HG03565 (cell line): ENCODE results near the gene PRR20D.
"Not testable (repeated sequence)": the region's sequence is repeated elsewhere in the genome, so short reads cannot be mapped to it uniquely, and the experiment has no call there.

ENCODE experiments used
- ATAC-seq: cut with Tn5 transposase; IDR thresholded peaks from one replicate; pipeline ENCODE4 v1.9.1; 2021; ENCODE audit warnings: mild to moderate bottlenecking, moderate library complexity; ENCODE audit not compliant: unreplicated experiment

PRR20D gene

DNA sequence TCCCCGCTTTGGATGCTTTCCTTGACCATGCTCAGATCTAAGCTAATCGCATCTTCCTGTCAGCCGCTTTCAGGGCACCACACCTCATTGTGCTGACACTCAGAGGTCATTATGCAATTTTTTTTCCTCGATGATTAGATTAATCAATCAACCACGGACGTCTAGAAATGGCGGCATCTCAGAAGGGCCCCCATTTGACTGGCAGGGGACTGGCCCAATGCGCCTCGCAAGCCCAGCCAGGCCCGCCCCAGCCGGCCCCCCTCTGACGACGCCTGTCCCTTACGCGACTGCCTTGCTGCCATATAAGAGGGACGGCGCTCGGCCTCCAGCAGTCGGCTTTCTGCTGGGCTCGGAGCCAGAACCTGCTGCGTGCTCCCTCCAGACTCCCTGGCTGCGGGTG is at the start of gene PRR20D:
TSS of gene PRR20D (plus strand) at position 301 of the 400 bp plus-strand sequence. CDS start 387 bp downstream, outside the sequence.
- ATAC-seq = not testable (repeated sequence)

- ATAC-seq = no peak
Observed at GRCh38 chr13:57114945-57115344, 45.5 kb upstream of the PRR20D start.

DNA sequence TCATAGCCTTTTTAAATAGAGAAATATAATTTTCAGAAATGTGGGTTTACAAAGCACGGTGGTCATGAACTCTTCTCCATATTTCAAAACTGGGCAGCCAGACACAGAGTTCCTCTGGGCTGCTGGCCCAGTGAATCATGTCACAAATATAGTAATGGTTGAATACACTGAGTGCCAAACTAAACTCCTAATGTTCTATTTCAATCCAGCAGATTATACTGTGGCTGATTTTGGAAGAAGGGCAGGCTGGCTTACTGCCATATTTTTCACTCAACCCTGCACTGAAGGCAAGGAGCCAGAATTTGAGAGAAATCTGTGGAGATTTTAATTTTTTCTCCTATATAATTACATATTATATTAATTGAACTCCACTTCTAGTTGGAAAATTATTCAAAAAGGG is 36.8 kb upstream of the PRR20D start:
- no peak for ATAC-seq

DNA sequence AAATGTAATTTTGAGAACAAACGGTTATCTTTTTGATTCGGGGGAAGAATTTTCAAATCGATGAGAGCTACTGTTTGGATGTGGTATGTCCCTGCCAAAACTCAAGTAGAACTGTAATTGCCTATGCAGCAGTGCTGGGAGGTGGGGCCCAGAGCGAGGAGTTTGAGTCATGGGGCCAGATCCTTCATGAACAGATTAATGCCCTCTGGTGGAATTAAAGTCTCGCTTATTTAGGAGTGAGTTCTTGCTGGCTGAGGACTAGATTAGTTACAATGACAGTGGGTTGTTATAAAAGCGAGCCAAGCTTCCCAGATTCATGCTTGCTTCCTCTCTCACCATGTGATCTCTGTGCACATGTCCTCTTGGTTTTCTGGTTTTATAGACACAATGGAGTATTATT is 31.5 kb upstream of the PRR20D start:
- ATAC-seq = no peak

GRCh38 chr13:57136093-57136492 is 24.3 kb upstream of the PRR20D start:
- ATAC-seq = no peak

GRCh38 chr13:57137585-57137984 is 22.8 kb upstream of the PRR20D start:
- ATAC-seq = no peak

DNA sequence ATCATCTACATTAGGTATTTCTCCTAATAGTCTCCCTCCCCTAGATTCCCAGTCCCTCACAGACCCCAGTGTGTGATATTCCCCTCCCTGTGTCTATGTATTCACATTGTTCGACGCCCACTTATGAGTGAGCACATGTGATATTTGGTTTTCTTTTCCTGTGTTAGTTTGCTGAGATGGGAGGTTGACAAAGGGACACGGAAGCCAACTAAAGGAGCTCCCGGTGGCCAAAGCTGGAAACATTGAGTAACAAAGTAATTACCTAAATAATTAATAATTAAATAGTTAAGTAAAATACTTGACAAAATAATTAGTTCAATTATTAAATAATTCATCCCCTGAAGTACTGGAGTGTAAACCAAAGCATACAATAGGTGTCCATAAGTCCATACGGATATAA is 21.4 kb upstream of the PRR20D start:
- ATAC-seq = no peak

DNA sequence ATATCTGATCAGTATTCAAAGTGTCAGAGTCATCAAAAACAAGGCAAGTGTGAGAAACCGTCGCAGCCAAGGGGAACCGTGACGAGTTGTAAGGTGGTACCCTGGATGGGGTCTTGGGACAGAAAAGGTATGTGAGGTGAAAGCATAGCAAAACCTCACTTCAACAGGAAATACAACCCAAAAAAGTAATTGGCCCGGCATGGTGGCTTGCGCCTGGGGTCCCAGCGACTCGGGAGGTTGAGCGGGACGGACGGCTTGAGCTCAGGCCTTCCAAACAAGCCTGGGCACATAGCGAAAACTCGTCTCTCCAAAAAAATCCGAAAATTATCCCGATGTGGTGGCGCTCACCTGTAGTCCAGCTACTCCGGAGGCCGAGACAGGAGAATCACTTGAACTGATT is 20.7 kb upstream of the PRR20D start:
- not testable (repeated sequence) for ATAC-seq

- not testable (repeated sequence) for ATAC-seq
Observed at GRCh38 chr13:57140235-57140968, 20.0 kb upstream of the PRR20D start, which contains the start of gene PRR20A. Gene PRR20A, plus strand, starts transcription at chr13:57140918. Its CDS starts 387 bp downstream, at chr13:57141305.

DNA sequence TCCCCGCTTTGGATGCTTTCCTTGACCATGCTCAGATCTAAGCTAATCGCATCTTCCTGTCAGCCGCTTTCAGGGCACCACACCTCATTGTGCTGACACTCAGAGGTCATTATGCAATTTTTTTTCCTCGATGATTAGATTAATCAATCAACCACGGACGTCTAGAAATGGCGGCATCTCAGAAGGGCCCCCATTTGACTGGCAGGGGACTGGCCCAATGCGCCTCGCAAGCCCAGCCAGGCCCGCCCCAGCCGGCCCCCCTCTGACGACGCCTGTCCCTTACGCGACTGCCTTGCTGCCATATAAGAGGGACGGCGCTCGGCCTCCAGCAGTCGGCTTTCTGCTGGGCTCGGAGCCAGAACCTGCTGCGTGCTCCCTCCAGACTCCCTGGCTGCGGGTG is 13.2 kb upstream of the PRR20D start, which contains the start of gene PRR20B:
TSS of gene PRR20B (plus strand) at position 301 of the 400 bp plus-strand sequence. CDS start 387 bp downstream, outside the sequence.
- ATAC-seq = not testable (repeated sequence)

DNA sequence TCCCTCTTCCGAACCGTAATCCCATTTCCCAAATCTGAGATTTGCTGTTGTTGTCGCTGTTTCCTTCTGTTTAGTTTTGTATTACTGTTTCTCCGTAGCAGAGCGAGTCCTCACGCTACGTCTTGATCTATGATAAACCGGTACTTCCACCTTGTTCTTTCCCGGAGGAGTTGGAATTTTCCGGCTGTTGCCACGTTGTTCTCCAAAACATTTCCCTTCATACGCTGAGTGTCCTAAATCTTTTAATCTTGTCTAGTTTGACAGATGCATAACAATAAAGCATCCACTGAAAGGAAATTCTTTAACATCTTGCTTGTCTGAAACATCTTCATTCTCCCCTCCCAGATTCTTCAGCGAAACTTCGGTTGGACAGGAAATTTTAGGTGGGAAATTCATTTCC is 12.3 kb upstream of the PRR20D start:
- ATAC-seq = not testable (repeated sequence)

- ATAC-seq = not testable (repeated sequence)
Observed at GRCh38 chr13:57153761-57154160, 6.7 kb upstream of the PRR20D start, which contains the start of gene PRR20C. Gene PRR20C, plus strand, starts transcription at chr13:57154061. Its CDS starts 387 bp downstream, at chr13:57154448.

DNA sequence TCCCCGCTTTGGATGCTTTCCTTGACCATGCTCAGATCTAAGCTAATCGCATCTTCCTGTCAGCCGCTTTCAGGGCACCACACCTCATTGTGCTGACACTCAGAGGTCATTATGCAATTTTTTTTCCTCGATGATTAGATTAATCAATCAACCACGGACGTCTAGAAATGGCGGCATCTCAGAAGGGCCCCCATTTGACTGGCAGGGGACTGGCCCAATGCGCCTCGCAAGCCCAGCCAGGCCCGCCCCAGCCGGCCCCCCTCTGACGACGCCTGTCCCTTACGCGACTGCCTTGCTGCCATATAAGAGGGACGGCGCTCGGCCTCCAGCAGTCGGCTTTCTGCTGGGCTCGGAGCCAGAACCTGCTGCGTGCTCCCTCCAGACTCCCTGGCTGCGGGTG is 6.5 kb downstream of the PRR20D start, which contains the start of gene PRR20E:
TSS of gene PRR20E (plus strand) at position 301 of the 400 bp plus-strand sequence. CDS start 387 bp downstream, outside the sequence.
- ATAC-seq = not testable (repeated sequence)

GRCh38 chr13:57191667-57192066 is 31.2 kb downstream of the PRR20D start:
- no peak for ATAC-seq

DNA sequence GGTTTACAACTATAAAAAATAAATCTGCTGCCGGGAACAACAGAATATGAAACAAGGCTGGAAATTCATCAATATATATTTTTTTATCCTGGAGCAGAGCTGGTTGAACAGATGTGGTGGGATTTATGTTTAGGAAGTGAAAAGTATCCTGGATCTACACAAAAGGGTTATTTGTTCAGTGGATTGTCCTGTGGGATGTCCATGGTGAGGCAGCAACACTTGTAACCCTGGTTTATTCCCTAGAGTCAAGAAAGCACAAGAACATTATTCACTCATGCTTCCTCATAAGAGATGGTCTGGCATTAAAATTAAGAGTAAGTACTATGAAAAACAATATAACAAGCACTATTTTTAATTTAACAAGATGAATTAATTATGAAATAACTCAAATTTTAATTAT is 52.6 kb downstream of the PRR20D start:
- no peak for ATAC-seq
